Sciatic nerve (tissue), 2 donors: Measurements from ENCODE around the gene ZNF668. TPM values are rescaled to one million over a fixed set of nuclear protein-coding genes. Genes with fewer than 3 reads are reported as not detected.

Experiments used
- ATAC-seq: fragments of 200-7000 bp; cut with Tn5 transposase; one replicate; pipeline ENCODE4 v1.9.1; 2020; ENCODE audit warnings: mild to moderate bottlenecking, moderate library complexity
- DNase-seq: peaks from one replicate; pipeline ENCODE4 v3.0.0-alpha.2; 2020; ENCODE audit warnings: low spot score
- intact Hi-C: fragments of 100-400 bp; cut with DNase I; formaldehyde crosslinking; loops from one replicate; pipeline ENCODE4 v1.14.2; 2022
- total RNA-seq: library from RNA; stranded (reverse); fragmentation: NEBNext Ultra II Directional; extraction: Animal tissue kit (Norgen Biotek cat#: 25700); gene quantifications from one replicate; pipeline ENCODE4 v1.2.1, GENCODE V29; 2021
- donor health status: DM: no; HTN: no; CAD: no.
- donor health status: DM: no; HTN: no; CAD: no.

Gene ZNF668
- total RNA-seq, 1 donor from 2014 or later = 6.8 TPM

GRCh38 chr16:31084584-31085302, 10.7 kb upstream of the ZNF668 start:
- DNase-seq (no peak), ATAC-seq (no peak)
- intact Hi-C loops = no loop called here

- DNase-seq (no peak), ATAC-seq (no peak)
- intact Hi-C loops = no loop called here
These were observed 9.9 kb upstream of the ZNF668 start for GRCh38 chr16:31083981-31084380.

GRCh38 chr16:31083556-31083955, 9.5 kb upstream of the ZNF668 start:
- no peak for DNase-seq
- intact Hi-C loops = no loop called here
- no peak for ATAC-seq

- DNase-seq (no peak), ATAC-seq (no peak)
- intact Hi-C loops = no loop called here
These were observed 9.0 kb upstream of the ZNF668 start for GRCh38 chr16:31083081-31083480.

GRCh38 chr16:31082368-31083045, 8.5 kb upstream of the ZNF668 start:
- ATAC-seq = no peak
- no peak for DNase-seq
- intact Hi-C loops = no loop called here

GRCh38 chr16:31081428-31082351, 7.7 kb upstream of the ZNF668 start:
- no peak for DNase-seq
- no peak for ATAC-seq
- intact Hi-C loops = no loop called here

GRCh38 chr16:31080756-31081419, 6.8 kb upstream of the ZNF668 start:
- DNase-seq = no peak
- intact Hi-C loops = no loop called here
- no peak for ATAC-seq

GRCh38 chr16:31080035-31080629, 6.1 kb upstream of the ZNF668 start:
- no peak for ATAC-seq
- intact Hi-C loops = no loop called here

GRCh38 chr16:31079342-31079944, 5.4 kb upstream of the ZNF668 start:
- DNase-seq (no peak), ATAC-seq (no peak)
- intact Hi-C loops = no loop called here

More at GRCh38 chr16:31080035-31080629, 6.1 kb upstream of the ZNF668 start:
- no peak for DNase-seq

GRCh38 chr16:31078597-31079341, 4.7 kb upstream of the ZNF668 start:
- ATAC-seq (no peak), DNase-seq (no peak)
- intact Hi-C loops = no loop called here

GRCh38 chr16:31077592-31078396, 3.8 kb upstream of the ZNF668 start:
- intact Hi-C loops = no loop called here

GRCh38 chr16:31077024-31077423, 3.0 kb upstream of the ZNF668 start:
- ATAC-seq (no peak), DNase-seq (no peak)
- intact Hi-C loops = no loop called here

More at GRCh38 chr16:31077592-31078396, 3.8 kb upstream of the ZNF668 start:
- ATAC-seq (no peak), DNase-seq (no peak)

GRCh38 chr16:31076319-31076718, 2.3 kb upstream of the ZNF668 start:
- DNase-seq = no peak
- no peak for ATAC-seq
- intact Hi-C loops = no loop called here

GRCh38 chr16:31074814-31075183, 759 bp upstream of the ZNF668 start:
- intact Hi-C loops = no loop called here
- DNase-seq (no peak), ATAC-seq (no peak)

- intact Hi-C loops = no loop called here
- DNase-seq (peak; percentile 95), ATAC-seq (peak; percentile 91)
These were observed 684 bp downstream of the ZNF668 start for GRCh38 chr16:31073142-31073969.

- ATAC-seq = no peak
- DNase-seq = no peak
- intact Hi-C loops = no loop called here
These were observed 1.4 kb downstream of the ZNF668 start for GRCh38 chr16:31072540-31073141.
